Mesothelial cell of epicardium (in vitro differentiated cells): ENCODE results near the gene SERHL2. TPM values are rescaled to one million over a fixed set of nuclear protein-coding genes. Genes with fewer than 3 reads are reported as not detected.
"Not testable (repeated sequence)": the region's sequence is repeated elsewhere in the genome, so short reads cannot be mapped to it uniquely, and the experiment has no call there.

ENCODE experiments used
- DNase-seq, 2 experiments: peaks; one replicate each; pipeline ENCODE4 v3.0.0; 2021; ENCODE audit warnings: low spot score in 2 of 2; ENCODE audit not compliant: unreplicated experiment in 2 of 2
- H3K27ac Mint-ChIP-seq: 2 replicates; pipeline ENCODE4 v1.8.0; 2021; ENCODE audit warnings: mixed read lengths
- H3K27me3 Mint-ChIP-seq: 2 replicates; pipeline ENCODE4 v1.8.0; 2021; ENCODE audit warnings: low read depth, mixed read lengths
- H3K36me3 Mint-ChIP-seq: 2 replicates; pipeline ENCODE4 v1.8.0; 2021; ENCODE audit warnings: mixed read lengths
- H3K4me1 Mint-ChIP-seq: 2 replicates; pipeline ENCODE4 v1.8.0; 2021; ENCODE audit warnings: mixed read lengths
- H3K4me3 Mint-ChIP-seq: 2 replicates; pipeline ENCODE4 v1.8.0; 2021; ENCODE audit warnings: mild to moderate bottlenecking, moderate library complexity, mixed read lengths
- H3K9me3 Mint-ChIP-seq: 2 replicates; pipeline ENCODE4 v1.8.0; 2021; ENCODE audit warnings: mixed read lengths
- total RNA-seq: library from RNA; stranded (reverse); gene quantifications from 3 replicates; pipeline ENCODE4 v1.2.1, GENCODE V29; 2021
- TF ChIP-seq, protein P1 (sequence below): fragments of 200-600 bp; sonication (generic); IDR thresholded peaks from one replicate; pipeline ENCODE4 v1.5.0; 2021; ENCODE audit warnings: antibody characterized with exemption; ENCODE audit not compliant: unreplicated experiment

Gene SERHL2, protein sequence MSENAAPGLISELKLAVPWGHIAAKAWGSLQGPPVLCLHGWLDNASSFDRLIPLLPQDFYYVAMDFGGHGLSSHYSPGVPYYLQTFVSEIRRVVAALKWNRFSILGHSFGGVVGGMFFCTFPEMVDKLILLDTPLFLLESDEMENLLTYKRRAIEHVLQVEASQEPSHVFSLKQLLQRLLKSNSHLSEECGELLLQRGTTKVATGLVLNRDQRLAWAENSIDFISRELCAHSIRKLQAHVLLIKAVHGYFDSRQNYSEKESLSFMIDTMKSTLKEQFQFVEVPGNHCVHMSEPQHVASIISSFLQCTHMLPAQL
- 2.5 to 3.0 TPM (median 2.6 TPM) in 3 replicates for total RNA-seq

DNA sequence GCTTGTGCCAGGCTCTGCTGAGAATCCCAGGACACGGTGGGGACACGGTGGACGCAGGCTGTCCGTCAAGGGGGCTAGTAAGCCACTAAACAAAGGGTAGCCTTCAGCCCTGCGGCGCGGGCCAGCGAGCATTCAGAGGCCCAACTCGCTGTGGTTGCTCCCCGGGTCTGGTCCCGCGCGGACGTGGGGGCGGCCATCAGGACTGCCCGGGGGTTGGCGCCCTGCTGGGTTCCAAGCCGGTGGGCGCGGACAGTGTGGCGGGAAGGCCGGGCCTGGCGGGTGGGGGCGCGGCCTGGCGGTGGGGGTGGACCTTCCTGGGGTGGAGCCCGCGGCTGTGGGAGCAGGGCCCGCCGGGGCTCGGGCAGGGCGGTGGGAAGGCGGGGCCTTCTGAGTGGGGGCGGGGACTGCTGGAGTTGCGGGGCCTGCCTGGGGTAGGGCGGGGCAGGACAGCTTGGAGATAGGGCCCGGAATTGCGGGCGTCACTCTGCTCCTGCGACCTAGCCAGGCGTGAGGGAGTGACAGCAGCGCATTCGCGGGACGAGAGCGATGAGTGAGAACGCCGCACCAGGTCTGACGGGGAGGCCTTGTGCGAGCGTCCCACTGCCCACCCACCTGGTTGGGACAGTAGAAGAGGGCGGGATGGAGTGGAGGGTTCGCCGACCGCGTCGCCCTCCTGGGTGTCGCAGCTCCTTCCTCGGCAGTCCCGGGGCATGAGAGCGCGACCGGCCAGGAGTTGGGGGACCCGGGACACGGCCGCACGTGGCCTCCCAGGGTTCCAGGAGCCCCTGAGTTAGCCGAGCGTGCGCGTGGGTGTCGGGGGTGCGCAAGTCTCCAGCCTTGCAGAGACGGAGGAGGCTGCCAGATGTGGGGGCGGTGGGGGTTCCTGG is at the start of gene SERHL2:
Gene SERHL2, plus strand, starts transcription at position 482 of the 887 bp plus-strand sequence. Its CDS starts 65 bp downstream, at position 547.
- TF ChIP-seq, protein P1, sequence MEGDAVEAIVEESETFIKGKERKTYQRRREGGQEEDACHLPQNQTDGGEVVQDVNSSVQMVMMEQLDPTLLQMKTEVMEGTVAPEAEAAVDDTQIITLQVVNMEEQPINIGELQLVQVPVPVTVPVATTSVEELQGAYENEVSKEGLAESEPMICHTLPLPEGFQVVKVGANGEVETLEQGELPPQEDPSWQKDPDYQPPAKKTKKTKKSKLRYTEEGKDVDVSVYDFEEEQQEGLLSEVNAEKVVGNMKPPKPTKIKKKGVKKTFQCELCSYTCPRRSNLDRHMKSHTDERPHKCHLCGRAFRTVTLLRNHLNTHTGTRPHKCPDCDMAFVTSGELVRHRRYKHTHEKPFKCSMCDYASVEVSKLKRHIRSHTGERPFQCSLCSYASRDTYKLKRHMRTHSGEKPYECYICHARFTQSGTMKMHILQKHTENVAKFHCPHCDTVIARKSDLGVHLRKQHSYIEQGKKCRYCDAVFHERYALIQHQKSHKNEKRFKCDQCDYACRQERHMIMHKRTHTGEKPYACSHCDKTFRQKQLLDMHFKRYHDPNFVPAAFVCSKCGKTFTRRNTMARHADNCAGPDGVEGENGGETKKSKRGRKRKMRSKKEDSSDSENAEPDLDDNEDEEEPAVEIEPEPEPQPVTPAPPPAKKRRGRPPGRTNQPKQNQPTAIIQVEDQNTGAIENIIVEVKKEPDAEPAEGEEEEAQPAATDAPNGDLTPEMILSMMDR, result no peak
- Mint-ChIP-seq H3K4me1 (peaks cover 14% of the 10 kb centered on the region), H3K36me3 (no peaks in the 10 kb centered on the region), H3K27me3 (peaks cover 2% of the 10 kb centered on the region), H3K4me3 (peak within 1 kb of the TSS; percentile 80), H3K9me3 (peaks cover 5% of the 10 kb centered on the region), H3K27ac (peak within 1 kb of the TSS; percentile 66)
- peak; percentile 87 to 93 for DNase-seq

DNA sequence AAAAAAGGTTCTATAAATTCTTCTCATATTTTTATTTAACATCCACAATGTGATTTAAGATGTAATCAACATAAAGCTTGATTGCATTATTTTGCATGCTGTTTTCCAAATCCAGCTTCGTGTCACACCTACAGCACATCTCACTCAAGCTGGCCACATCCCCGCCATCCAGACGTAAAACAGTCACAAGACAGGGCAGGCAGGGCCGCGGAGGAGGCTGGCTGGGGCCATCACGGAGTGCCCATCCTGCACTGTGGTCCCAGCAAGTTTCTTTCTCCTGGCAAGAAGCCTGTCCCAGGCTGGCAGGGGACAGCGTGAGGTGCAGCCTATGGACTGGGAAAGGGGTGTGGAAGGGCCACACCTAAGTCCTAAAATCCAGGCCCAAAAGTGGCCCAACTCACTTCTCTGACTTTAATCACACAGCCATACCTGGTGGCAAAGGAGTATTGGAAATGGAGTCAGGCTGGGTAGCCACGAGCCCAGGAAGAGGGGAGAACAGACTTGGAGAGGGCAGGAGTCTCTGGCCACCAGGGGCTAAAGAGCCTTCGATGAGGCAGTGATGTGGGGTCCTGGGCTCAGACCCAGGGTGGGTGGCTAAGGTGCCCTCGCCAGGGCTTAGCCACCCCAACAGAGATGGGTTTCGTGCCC is 45.3 kb upstream of the SERHL2 start:
- H3K4me3 Mint-ChIP-seq, H3K9me3 Mint-ChIP-seq, H3K27me3 Mint-ChIP-seq, H3K4me1 Mint-ChIP-seq, DNase-seq, H3K27ac Mint-ChIP-seq, H3K36me3 Mint-ChIP-seq: not testable (repeated sequence)

DNA sequence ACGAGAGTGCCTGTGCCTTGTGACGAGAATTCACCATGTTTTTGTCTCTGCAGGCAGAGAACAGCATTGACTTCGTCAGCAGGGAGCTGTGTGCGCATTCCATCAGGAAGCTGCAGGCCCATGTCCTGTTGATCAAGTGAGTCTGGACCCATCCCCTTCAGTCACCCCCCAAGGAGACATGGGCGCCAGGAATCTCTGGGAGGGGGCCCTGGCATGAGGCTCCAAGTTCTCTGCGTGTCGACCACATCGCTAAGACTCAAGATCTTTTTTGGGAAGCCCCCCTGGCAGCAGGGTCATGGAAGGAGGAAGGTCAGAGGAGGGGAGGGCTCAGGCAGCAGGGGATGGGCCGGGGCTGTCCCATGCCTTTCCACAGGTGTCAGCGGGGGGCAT is 44.8 kb upstream of the SERHL2 start:
- not testable (repeated sequence) for DNase-seq, H3K36me3 Mint-ChIP-seq, H3K27ac Mint-ChIP-seq, H3K9me3 Mint-ChIP-seq, H3K4me1 Mint-ChIP-seq, H3K4me3 Mint-ChIP-seq, H3K27me3 Mint-ChIP-seq

DNA sequence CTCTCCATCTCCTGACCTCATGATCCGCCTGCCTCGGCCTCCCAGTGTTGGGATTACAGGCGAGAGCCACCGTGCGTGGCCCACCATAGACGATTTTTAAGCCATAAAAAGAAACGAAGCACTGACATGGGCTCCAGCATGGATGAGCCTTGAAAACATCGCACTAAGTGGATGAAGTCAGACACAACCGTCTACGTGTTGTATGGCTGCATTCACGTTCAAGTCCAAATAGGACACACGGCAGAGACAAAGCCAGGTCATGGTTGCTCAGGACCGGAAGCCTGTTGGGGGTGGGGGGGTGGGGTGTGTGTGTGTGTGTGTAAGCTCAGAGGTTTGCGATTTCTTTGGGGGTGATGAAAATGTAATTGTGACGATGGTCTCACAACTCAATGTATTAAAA is 44.2 kb upstream of the SERHL2 start:
- no peak overlapping the region for H3K27ac Mint-ChIP-seq

DNA sequence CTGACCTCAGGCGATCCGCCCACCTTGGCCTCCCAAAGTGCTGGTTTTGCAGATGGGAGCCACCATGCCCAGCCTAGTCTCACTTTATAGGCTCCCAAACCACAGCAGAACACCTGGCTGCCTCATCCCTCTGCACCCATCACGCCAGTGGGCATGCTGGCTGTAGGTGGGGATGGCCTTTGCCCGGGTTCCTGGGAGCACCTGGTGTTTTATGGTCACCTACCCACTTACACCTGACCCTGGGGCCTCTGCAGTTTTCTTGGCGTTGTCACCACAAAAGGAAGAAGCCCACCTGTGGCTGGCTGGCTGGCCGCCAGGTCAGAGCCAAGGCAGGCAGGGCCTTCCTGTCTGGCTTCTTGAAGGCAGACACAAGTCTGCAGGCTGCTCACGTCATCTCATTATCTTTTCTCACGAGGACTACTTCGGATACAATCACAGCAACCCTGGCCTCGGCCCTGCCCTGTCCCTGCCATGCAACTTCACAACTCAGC is 42.3 kb upstream of the SERHL2 start:
- Mint-ChIP-seq H3K4me1 (peaks cover 5% of the 10 kb centered on the region), H3K4me3 (no peak overlapping the region), H3K27me3 (no peaks in the 10 kb centered on the region), H3K36me3 (peaks cover 10% of the 10 kb centered on the region), H3K9me3 (no peaks in the 10 kb centered on the region), H3K27ac (peak overlapping the region; percentile 77)
- no peak for DNase-seq
- TF ChIP-seq, protein P1, result no peak

More for the DNA sequence above, 44.2 kb upstream of the SERHL2 start:
- Mint-ChIP-seq H3K4me3 (no peak overlapping the region), H3K9me3 (no peaks in the 10 kb centered on the region), H3K4me1 (peaks cover 5% of the 10 kb centered on the region), H3K27me3 (no peaks in the 10 kb centered on the region), H3K36me3 (peaks cover 6% of the 10 kb centered on the region)
- DNase-seq, result no peak
- TF ChIP-seq, protein P1, result no peak

DNA sequence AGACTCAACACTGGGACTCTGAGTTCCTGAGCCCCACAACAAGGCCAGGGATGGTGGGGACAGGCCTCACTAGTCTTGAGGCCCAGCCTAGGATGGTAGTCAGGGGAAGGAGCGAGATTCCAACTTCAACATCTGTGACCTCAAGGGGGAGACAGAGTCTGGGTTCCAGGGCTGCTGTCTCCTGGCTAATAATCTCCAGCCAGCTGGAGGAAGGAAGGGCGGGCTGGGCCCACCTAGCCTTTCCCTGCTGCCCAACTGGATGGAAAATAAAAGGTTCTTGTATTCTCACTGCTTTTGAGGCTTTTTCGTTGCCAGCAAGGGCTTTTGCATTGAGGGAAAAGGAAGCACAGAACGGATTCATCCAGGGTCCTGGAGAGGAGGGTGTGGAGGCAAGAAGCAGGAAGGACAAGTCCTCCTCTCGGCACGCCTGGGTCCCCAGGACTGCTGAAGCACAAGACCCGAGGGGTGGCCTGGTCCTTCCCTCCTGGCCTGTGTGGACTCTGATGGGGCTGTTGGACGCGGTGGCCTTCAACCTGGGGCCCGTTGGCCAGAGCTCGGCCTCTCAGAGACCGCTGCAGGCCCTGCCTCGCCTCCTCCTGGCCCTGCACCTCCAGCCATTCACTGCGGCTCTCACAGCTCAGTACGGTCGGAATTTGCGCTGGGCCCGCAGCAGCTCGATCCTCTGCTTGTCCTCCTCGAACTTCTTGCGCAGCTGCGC is 41.3 kb upstream of the SERHL2 start:
- H3K27me3 Mint-ChIP-seq, H3K4me3 Mint-ChIP-seq, H3K36me3 Mint-ChIP-seq, DNase-seq, H3K9me3 Mint-ChIP-seq, H3K4me1 Mint-ChIP-seq: not testable (repeated sequence)
- H3K27ac Mint-ChIP-seq, result peak overlapping the region; percentile 77

DNA sequence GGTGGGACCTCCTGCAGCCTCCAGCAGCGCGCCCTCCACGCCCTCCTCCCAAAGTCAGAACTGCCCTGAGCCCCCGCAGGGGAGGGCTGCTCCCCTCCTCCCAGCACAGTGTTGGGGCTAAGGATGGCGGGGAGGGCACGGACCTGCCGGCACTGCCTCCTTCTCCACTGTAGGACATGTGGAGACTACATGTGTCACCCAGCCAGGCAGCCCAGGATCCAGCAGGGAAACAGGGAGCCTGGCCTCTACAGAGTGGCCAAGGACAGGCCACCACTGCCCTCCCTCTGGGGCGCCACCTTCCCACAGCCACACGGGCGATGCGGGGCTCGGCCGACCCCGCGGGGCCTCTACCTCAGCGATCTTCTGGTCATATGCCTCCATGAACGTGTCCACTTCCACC is 39.4 kb upstream of the SERHL2 start:
- H3K4me1 Mint-ChIP-seq, result peaks cover 11% of the 10 kb centered on the region
- H3K4me3 Mint-ChIP-seq, DNase-seq, H3K27ac Mint-ChIP-seq, H3K9me3 Mint-ChIP-seq, H3K27me3 Mint-ChIP-seq, H3K36me3 Mint-ChIP-seq: not testable (repeated sequence)

DNA sequence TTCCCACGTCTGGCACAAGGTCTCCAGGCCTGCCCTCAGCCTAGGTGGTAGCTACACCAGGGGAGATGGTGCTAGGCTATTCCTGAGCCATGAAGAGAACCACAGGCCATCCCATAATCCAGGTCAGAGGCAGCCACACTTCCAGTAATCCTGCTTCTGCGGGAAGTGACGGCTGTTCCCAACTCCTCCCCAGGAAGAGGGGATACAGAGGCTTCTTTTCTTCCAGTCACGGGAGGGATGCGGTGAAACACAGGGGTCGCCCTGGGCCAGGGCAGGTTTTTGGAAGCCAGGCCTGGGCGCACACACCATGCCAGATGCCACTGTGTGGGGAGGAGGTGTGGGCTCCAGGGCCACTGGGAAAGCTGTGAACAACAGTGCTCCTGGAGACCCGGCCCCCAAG is 38.5 kb upstream of the SERHL2 start:
- not testable (repeated sequence) for H3K4me3 Mint-ChIP-seq, DNase-seq, H3K9me3 Mint-ChIP-seq, H3K36me3 Mint-ChIP-seq, H3K27ac Mint-ChIP-seq, H3K27me3 Mint-ChIP-seq
- peaks cover 17% of the 10 kb centered on the region for H3K4me1 Mint-ChIP-seq
